ENCODE measurements around the gene HRNR.

Gene HRNR

DNA sequence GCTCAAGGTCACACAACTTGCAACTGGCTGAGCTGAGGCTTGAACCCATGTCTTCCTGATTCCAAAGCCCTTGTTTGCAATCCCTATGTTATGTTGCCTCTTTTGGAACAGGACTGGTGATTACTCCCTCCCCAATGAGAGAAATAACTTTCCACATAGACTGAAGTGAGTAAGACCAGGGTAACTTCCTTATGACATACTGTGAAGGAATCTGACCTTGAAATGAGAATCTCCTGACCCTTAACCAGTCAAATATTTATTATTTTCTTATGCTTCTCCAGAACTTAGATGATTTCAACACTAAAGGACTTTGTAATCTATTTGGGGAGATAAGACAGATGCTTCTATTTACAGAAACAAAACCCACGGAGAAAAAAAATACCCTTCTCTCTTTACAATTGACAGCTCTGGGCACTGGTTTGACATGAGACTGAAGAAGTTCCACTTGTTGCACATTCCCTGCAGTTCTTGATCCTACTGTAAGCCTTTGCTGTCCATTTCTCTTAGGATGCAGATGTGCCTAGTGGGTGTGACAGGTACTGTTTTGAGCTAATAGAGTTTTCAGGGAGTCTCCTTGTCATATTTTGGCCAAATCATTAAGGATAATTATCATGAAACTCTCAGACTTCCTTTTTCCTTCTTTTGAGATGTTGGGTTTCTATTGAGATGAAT lies 61.1 kb downstream of the HRNR start:
- intact Hi-C loops (cut with DNase I), result no loop called here
- no peak for DNase-seq
